Coronary artery (tissue), 2 donors: ENCODE data around the gene CCR8.

Experiments used
- DNase-seq: peaks from one replicate; pipeline ENCODE4 v3.0.0-alpha.2; 2017; ENCODE audit warnings: low spot score
- H3K27ac ChIP-seq, 2 donors: fragments of 200-600 bp; sonication (generic); one replicate each; pipeline ENCODE4 v1.5.1; 2016 to 2019
- H3K4me3 ChIP-seq: fragments of 200-600 bp; sonication (generic); 2 replicates; pipeline ENCODE4 v1.5.1; 2016; ENCODE audit warnings: mild to moderate bottlenecking, moderate library complexity
- TF ChIP-seq, protein P1 (sequence below): fragments of 200-600 bp; sonication (generic); IDR thresholded peaks from one replicate; pipeline ENCODE4 v1.5.1; 2019; ENCODE audit warnings: antibody characterized with exemption

CCR8 gene

GRCh38 chr3:39378957-39379777 lies 49.7 kb downstream of the CCR8 start:
- H3K27ac ChIP-seq = no peak overlapping the region
- DNase-seq = no peak
- TF ChIP-seq, protein P1, sequence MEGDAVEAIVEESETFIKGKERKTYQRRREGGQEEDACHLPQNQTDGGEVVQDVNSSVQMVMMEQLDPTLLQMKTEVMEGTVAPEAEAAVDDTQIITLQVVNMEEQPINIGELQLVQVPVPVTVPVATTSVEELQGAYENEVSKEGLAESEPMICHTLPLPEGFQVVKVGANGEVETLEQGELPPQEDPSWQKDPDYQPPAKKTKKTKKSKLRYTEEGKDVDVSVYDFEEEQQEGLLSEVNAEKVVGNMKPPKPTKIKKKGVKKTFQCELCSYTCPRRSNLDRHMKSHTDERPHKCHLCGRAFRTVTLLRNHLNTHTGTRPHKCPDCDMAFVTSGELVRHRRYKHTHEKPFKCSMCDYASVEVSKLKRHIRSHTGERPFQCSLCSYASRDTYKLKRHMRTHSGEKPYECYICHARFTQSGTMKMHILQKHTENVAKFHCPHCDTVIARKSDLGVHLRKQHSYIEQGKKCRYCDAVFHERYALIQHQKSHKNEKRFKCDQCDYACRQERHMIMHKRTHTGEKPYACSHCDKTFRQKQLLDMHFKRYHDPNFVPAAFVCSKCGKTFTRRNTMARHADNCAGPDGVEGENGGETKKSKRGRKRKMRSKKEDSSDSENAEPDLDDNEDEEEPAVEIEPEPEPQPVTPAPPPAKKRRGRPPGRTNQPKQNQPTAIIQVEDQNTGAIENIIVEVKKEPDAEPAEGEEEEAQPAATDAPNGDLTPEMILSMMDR = no peak
- no peak overlapping the region for H3K4me3 ChIP-seq

GRCh38 chr3:39379778-39380155 lies 50.3 kb downstream of the CCR8 start:
- TF ChIP-seq, protein P1 = no peak
- H3K27ac ChIP-seq = no peak overlapping the region
- DNase-seq = no peak
- no peak overlapping the region for H3K4me3 ChIP-seq

- Histone ChIP-seq H3K4me3 (no peak overlapping the region), H3K27ac (no peak overlapping the region)
- TF ChIP-seq, protein P1 = no peak
- no peak for DNase-seq
Measured at GRCh38 chr3:39381432-39381831, 51.9 kb downstream of the CCR8 start.
